HG02852 (cell line): Measurements from ENCODE around the gene YPEL1.

Experiments
- ATAC-seq: cut with Tn5 transposase; IDR thresholded peaks from one replicate; pipeline ENCODE4 v1.9.1; 2021; ENCODE audit warnings: mild to moderate bottlenecking, moderate library complexity; ENCODE audit not compliant: unreplicated experiment

YPEL1 gene

DNA sequence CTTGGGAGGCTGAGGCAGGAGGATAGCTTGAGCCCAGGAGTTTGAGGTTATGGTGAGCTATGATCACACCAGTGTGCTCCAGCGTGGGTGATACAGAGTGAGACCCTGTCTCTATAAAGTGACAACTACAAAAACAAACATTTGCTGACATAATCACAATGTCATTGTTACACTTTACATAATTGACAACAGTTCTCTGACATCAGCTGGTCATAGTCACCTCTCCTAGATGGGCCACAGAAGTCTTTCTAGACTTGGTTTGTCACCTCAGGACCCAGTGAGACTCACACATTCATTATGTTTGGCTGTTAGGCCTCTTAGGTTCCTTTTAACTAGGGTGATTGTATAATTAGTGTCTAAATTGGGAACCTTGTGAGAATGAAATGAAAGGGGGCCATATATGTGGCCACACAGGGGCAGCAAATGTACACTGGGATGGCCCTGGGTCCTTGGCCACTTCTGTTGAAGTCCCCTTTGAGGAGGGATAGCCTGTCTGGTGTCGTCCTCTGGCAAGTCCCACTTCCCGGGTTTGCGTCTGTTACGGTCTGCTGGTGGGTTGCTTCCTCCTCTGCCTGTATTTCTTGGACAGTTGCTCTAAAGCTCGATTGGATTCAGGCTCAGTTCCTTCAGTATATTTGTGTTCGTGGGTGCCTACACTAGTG, 75.6 kb downstream of the YPEL1 start:
- ATAC-seq, result no peak

GRCh38 chr22:21657360-21658032, 78.1 kb downstream of the YPEL1 start:
- ATAC-seq, result peak; percentile 78

DNA sequence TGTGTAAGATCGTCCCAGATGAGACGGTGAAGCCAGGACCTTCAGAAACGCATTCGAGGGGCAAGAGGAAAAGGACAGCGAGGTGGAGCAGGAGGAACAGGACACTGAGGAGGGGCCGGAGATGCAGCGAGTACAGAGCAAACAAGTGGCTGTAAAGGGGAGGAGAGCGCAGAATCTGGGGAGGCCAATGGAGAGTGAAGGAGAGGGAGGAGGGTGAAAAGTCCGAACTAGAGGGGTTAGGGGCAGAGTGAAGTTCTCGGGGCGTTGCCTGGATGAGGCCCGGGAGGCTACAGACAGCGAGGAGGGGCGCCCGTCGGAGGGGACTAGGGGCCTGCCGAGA, 78.6 kb downstream of the YPEL1 start:
- ATAC-seq, result no peak

- ATAC-seq, result peak; percentile 4
Measured at GRCh38 chr22:21652547-21653545, 82.7 kb downstream of the YPEL1 start.

GRCh38 chr22:21652010-21652546, 83.5 kb downstream of the YPEL1 start:
- peak; percentile 92 for ATAC-seq

GRCh38 chr22:21651521-21652009, 84.0 kb downstream of the YPEL1 start:
- ATAC-seq, result peak; percentile 14

GRCh38 chr22:21650823-21651520, 84.6 kb downstream of the YPEL1 start:
- ATAC-seq, result no peak

- ATAC-seq, result no peak
Measured at GRCh38 chr22:21650280-21650679, 85.3 kb downstream of the YPEL1 start.
